ENCODE data around the gene PKNOX2.

Gene PKNOX2

GRCh38 chr11:125281831-125282595, 117.5 kb downstream of the PKNOX2 start:
- H3K4me1 Mint-ChIP-seq: no peaks in the 10 kb centered on the region

GRCh38 chr11:125282596-125282914, 118.0 kb downstream of the PKNOX2 start:
- H3K27me3 Mint-ChIP-seq: no peaks in the 10 kb centered on the region
- H3K4me1 Mint-ChIP-seq: no peaks in the 10 kb centered on the region
- H3K9me3 Mint-ChIP-seq: no peaks in the 10 kb centered on the region
- DNase-seq: no peak
- H3K27ac Mint-ChIP-seq: no peak overlapping the region
- no peak for ATAC-seq
- no peak overlapping the region for H3K4me3 Mint-ChIP-seq

More at GRCh38 chr11:125281831-125282595, 117.5 kb downstream of the PKNOX2 start:
- H3K27me3 Mint-ChIP-seq: no peaks in the 10 kb centered on the region
- H3K27ac Mint-ChIP-seq: no peak overlapping the region
- H3K9me3 Mint-ChIP-seq: no peaks in the 10 kb centered on the region
- no peak for ATAC-seq
- no peak overlapping the region for H3K4me3 Mint-ChIP-seq
- DNase-seq: no peak

GRCh38 chr11:125284245-125284850, 119.8 kb downstream of the PKNOX2 start:
- no peak for ATAC-seq

GRCh38 chr11:125285844-125286243, 121.3 kb downstream of the PKNOX2 start:
- Mint-ChIP-seq H3K9me3 (no peaks in the 10 kb centered on the region), H3K4me1 (no peaks in the 10 kb centered on the region), H3K27ac (no peak overlapping the region), H3K4me3 (no peak overlapping the region), H3K27me3 (peaks cover 16% of the 10 kb centered on the region)
- ATAC-seq (no peak), DNase-seq (no peak)

More at GRCh38 chr11:125284245-125284850, 119.8 kb downstream of the PKNOX2 start:
- Mint-ChIP-seq H3K4me3 (no peak overlapping the region), H3K27ac (no peak overlapping the region), H3K27me3 (peaks cover 10% of the 10 kb centered on the region), H3K4me1 (no peaks in the 10 kb centered on the region), H3K9me3 (no peaks in the 10 kb centered on the region)
- no peak for DNase-seq

GRCh38 chr11:125286486-125286885, 121.9 kb downstream of the PKNOX2 start:
- H3K4me3 Mint-ChIP-seq: no peak overlapping the region
- peaks cover 23% of the 10 kb centered on the region for H3K27me3 Mint-ChIP-seq
- no peak for DNase-seq
- no peak overlapping the region for H3K27ac Mint-ChIP-seq
- no peak for ATAC-seq
- no peaks in the 10 kb centered on the region for H3K4me1 Mint-ChIP-seq
- no peaks in the 10 kb centered on the region for H3K9me3 Mint-ChIP-seq

GRCh38 chr11:125287491-125288210, 123.1 kb downstream of the PKNOX2 start:
- ATAC-seq: no peak
- H3K27me3 Mint-ChIP-seq: peaks cover 23% of the 10 kb centered on the region
- no peak for DNase-seq
- H3K4me1 Mint-ChIP-seq: no peaks in the 10 kb centered on the region
- H3K9me3 Mint-ChIP-seq: no peaks in the 10 kb centered on the region
- no peak overlapping the region for H3K4me3 Mint-ChIP-seq
- H3K27ac Mint-ChIP-seq: no peak overlapping the region

GRCh38 chr11:125289419-125290098, 125.0 kb downstream of the PKNOX2 start:
- no peak for DNase-seq
- no peak for ATAC-seq
- no peak overlapping the region for H3K27ac Mint-ChIP-seq
- no peak overlapping the region for H3K4me3 Mint-ChIP-seq
- H3K4me1 Mint-ChIP-seq: no peaks in the 10 kb centered on the region
- peaks cover 32% of the 10 kb centered on the region for H3K27me3 Mint-ChIP-seq
- no peaks in the 10 kb centered on the region for H3K9me3 Mint-ChIP-seq

- no peaks in the 10 kb centered on the region for H3K9me3 Mint-ChIP-seq
- H3K4me3 Mint-ChIP-seq: no peak overlapping the region
- ATAC-seq (no peak), DNase-seq (no peak)
- no peak overlapping the region for H3K27ac Mint-ChIP-seq
- H3K4me1 Mint-ChIP-seq: no peaks in the 10 kb centered on the region
- H3K27me3 Mint-ChIP-seq: peaks cover 35% of the 10 kb centered on the region
Observed at GRCh38 chr11:125290263-125290662, 125.7 kb downstream of the PKNOX2 start.

- H3K9me3 Mint-ChIP-seq: no peaks in the 10 kb centered on the region
Observed at GRCh38 chr11:125292100-125292499, 127.5 kb downstream of the PKNOX2 start.

GRCh38 chr11:125293596-125293995, 129.0 kb downstream of the PKNOX2 start:
- Mint-ChIP-seq H3K4me1 (no peaks in the 10 kb centered on the region), H3K27me3 (peaks cover 28% of the 10 kb centered on the region), H3K9me3 (no peaks in the 10 kb centered on the region), H3K27ac (no peak overlapping the region), H3K4me3 (no peak overlapping the region)
- ATAC-seq (no peak), DNase-seq (no peak)

More at GRCh38 chr11:125292100-125292499, 127.5 kb downstream of the PKNOX2 start:
- Mint-ChIP-seq H3K27me3 (peaks cover 35% of the 10 kb centered on the region), H3K27ac (no peak overlapping the region), H3K4me3 (no peak overlapping the region), H3K4me1 (no peaks in the 10 kb centered on the region)
- DNase-seq (no peak), ATAC-seq (no peak)

GRCh38 chr11:125295931-125296330, 131.4 kb downstream of the PKNOX2 start:
- Mint-ChIP-seq H3K27ac (no peak overlapping the region), H3K9me3 (no peaks in the 10 kb centered on the region), H3K27me3 (peaks cover 18% of the 10 kb centered on the region), H3K4me1 (no peaks in the 10 kb centered on the region), H3K4me3 (no peak overlapping the region)
- ATAC-seq (no peak), DNase-seq (no peak)

GRCh38 chr11:125297346-125297915, 132.9 kb downstream of the PKNOX2 start:
- Mint-ChIP-seq H3K27me3 (peaks cover 12% of the 10 kb centered on the region), H3K27ac (no peak overlapping the region), H3K4me1 (no peaks in the 10 kb centered on the region), H3K9me3 (no peaks in the 10 kb centered on the region), H3K4me3 (no peak overlapping the region)
- ATAC-seq (no peak), DNase-seq (no peak)

GRCh38 chr11:125299061-125299615, 134.6 kb downstream of the PKNOX2 start:
- Mint-ChIP-seq H3K4me1 (no peaks in the 10 kb centered on the region), H3K27me3 (peaks cover 7% of the 10 kb centered on the region), H3K27ac (no peak overlapping the region), H3K9me3 (no peaks in the 10 kb centered on the region), H3K4me3 (no peak overlapping the region)
- ATAC-seq (no peak), DNase-seq (no peak)

GRCh38 chr11:125299821-125300220, 135.3 kb downstream of the PKNOX2 start:
- no peak for ATAC-seq
- Mint-ChIP-seq H3K4me1 (no peaks in the 10 kb centered on the region), H3K27ac (no peak overlapping the region), H3K4me3 (no peak overlapping the region), H3K9me3 (no peaks in the 10 kb centered on the region), H3K27me3 (no peaks in the 10 kb centered on the region)
- no peak for DNase-seq

- no peak overlapping the region for H3K27ac Mint-ChIP-seq
Observed at GRCh38 chr11:125300791-125301218, 136.3 kb downstream of the PKNOX2 start.

More at GRCh38 chr11:125300791-125301218, 136.3 kb downstream of the PKNOX2 start:
- Mint-ChIP-seq H3K27me3 (no peaks in the 10 kb centered on the region), H3K9me3 (no peaks in the 10 kb centered on the region), H3K4me1 (no peaks in the 10 kb centered on the region), H3K4me3 (no peak overlapping the region)
- no peak for DNase-seq
- ATAC-seq: no peak
